HPDE6-E6E7 (cell line): ENCODE measurements around the gene LSAMP.
"Not testable (repeated sequence)": the region's sequence is repeated elsewhere in the genome, so short reads cannot be mapped to it uniquely, and the experiment has no call there.

Source experiments
- DNase-seq: peaks from one replicate; pipeline ENCODE4 v3.0.0; 2011; ENCODE audit warnings: missing footprints; ENCODE audit errors: extremely low spot score

The LSAMP gene

DNA sequence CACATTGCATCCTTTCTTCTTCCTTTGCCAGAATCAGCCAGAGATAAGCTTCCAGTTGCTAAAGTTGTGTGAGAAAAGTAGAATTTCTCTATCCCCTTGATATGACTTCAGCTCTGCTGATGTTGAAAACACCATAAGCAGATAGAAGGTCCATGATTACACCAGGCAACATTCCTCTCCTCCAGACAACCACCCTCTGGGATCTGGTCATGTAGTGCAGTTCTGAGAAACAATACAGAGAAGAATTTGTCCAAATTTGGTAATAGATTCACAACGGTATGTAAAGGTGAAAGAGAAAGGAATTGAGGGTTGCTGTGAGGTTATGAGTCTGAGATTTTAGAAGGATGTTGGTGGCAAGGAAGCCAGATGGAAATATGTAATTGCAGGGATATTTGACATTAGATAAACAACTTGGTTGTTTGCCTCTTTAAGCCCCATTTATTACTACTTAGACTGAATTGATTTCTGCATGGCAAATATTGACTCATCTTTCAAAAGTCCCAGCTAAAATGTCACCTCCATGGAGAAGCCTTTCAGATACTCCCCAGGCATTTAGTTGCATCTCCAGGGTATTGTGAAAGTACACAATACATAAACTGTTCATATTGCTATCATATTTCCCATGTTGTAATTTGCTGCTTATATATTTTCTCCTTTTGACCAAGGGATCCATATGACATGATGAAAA lies 687.1 kb downstream of the LSAMP start:
- no peak for DNase-seq

DNA sequence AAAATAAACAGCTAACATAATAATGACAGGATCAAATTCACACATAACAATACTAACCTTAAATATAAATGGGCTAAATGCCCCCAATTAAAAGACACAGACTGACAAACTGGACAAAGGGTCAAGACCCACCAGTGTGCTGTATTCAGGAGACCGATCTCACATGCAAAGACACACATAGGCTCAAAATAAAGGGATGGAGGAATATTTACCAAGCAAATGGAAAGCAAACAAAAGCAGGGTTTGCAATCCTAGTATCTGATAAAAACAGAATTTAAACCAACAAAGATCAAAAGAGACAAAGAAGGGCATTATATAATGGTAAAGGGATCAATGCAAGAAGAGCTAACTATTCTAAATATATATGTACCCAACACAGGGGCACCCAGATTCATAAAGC lies 692.3 kb downstream of the LSAMP start:
- not testable (repeated sequence) for DNase-seq
